ENCODE results near the gene CISD1.
A peak's percentile ranks its signal among the peaks of the same experiment; 100 is the strongest.
"Not testable (repeated sequence)": the region's sequence is repeated elsewhere in the genome, so short reads cannot be mapped to it uniquely, and the experiment has no call there.

Gene CISD1

DNA sequence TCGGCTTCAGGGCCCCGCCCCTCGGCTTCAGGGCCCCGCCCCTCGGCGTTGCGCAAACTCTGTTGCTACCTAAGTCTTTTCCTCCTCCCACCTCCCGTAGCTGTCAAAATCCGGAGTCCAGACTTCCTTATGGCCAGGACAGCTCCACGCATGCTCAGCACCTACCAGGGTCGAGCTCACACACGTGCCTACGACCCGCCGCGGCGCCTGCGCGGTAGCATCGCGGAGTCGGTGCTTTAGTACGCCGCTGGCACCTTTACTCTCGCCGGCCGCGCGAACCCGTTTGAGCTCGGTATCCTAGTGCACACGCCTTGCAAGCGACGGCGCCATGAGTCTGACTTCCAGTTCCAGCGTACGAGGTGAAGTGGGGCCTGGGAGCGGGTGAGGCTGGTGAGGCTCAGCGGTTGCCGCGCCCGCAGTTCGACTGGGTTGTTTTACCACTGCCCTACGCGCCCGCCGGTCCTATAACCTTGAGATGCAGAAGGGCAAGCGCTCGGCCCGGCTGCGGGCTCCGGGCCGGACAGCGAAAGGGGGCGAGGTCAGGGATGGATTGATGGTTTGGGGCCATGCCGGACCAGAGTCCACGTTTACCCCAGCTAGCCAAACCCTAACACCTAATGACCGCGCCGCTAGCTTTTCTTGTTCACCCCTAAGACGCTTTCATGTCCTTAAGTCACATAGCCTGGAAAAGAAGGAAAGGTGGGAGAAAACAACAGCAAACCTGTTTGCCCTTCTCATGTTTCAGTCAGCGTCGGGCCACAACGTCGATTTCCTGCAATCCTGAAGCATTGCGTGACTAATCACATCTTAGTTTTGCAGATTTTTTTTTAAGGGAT is at the start of gene CISD1:
TSS of gene CISD1 (plus strand) at position 217 of the 836 bp plus-strand sequence. CDS start at position 329, 112 bp downstream.
- peak; percentile 99 for DNase-seq

DNA sequence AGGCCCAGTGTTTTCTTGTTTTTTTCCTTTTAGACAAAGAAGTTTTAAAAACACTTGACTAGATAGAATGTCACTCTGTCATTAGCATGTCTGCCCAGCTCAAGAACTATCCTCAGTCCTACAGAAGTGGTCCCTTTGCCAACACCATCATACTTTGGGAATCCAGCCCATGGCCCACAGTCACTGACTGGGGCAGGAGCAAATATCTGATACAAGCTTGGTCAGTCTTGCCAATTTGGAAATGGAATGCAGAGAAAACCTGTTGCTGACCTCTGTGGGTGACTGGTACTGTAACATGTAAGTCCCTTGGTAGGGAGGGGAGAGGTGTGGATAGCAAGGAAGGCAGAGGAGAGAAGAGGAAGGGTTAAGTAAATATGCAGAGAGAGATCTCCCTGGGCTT is 49.1 kb upstream of the CISD1 start:
- DNase-seq = no peak

DNA sequence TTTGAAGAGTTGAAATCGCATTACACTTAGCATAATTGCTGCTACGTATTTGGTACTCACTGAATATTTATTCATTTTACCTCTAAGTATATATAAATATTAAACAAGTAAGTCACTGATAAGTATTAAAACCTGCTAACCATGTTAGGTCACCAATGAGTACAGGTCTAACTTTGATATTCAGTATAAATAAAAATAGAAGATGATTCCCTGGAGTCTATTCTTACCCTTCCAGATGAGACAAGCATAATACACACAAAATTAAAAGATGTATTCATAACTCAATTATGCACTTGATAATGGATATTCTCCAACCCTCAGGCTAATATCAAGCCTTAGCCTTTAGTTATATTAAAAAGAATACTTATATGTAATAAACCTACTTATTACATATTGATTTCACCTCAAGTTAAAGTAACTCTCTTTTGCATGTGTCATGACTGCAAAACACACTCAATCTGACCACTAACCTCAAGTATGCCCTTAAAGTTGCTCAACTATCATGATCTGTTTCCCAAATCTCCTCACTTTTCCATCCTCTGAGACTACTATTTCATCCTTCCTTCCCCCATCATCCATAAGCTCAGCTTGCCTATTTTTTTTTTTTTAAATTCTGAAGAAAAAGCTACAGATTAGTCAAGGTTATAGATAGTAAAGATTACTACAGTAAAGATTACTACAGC is 48.1 kb upstream of the CISD1 start:
- no peak for DNase-seq

DNA sequence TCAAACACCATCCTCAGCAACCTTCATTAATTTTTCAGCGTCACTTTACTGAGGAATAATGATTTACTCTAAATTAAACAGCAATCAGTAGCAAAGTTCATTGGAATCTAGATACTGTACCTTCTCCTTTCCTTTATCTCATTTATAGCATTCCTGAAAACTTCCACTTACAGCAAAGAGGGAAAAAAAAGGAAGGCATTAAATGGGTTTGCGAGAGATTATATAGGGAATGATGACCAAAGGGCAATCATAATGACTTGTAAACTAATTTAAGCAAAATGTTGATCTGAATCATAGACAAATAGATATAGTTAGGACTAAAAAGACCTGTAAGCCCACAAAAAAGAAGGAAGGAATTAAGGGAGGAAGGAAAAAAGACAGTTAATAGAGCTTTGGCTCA is 43.3 kb upstream of the CISD1 start:
- DNase-seq = no peak

DNA sequence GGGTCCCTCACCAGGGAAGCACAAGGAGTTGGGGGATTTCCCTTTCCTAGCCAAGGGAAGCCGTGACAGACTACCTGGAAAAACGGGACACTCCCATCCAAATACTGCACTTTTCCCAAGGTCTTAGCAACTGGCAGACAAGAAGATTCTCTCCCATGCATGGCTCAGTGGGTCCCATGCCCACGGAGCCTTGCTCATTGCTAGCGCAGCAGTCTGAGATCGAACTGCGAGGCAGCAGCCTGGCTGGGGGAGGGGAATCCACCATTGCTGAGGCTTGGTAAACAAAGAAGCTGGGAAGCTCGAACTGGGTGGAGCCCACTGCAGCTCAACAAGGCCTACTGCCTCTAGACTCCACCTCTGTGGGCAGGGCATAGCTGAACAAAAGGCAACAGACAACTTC is 39.1 kb upstream of the CISD1 start:
- not testable (repeated sequence) for DNase-seq

DNA sequence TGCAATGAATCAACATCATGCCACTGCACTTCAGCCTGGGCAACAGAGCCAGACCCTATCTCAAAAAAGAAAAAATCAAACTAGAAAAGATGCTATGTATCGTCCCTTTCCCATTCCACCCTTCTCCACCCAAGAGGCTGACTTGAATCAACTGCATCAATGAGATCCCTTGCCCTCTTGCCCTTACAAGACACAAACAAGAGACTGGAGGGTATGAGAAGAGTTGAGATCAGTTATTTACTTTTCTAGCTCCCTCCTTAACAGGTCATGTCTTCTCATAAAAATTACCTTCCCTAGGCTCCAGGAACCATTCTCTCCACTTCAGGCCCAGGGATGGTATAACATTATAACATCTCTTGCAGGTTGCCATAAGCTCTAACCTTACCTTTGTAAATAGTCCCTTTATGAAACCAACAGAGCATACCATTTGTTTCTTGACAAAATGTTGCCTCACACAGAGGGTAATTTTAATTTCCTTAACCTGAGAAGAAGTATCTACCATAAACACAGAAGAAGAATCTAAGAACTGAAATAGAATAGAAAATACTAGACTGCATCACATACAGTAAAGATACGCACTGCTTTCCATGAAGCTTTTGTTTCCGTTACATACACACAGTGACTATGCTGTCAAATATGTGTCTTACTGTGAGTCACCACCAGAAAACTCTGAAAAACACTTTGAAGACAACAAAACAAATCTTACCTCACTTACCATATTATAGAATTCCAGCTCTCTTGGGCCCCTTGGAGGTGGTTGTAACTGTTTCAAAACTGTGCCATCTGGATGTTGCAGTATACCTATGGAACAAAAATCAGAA is 31.7 kb upstream of the CISD1 start:
- DNase-seq = no peak

DNA sequence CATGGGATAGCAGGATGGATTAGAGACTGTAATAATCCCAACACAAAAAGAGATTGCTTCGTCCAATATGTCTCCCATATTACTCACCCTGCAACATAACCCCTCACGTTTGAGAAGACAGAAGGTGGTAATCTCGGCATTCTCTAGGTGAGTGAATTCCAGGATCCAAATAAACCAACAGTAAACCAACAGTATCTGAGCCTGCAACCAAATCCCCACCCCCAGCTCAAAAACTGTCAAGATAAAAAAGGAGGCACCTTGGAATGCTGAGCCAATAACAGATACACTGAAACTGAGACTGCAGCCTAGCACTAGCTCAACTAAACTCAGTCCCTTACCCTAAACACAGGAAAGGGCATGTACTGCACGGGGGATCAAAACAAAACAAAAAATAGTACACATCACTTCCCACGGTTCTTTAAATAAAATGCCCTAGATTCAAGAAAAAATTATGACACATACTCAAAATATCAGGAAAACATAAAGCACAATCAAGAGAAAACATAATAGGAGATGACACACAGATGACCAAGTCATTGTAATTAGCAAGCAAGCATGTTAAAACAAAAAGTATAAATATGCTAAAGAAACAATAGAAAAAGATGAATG is 29.3 kb upstream of the CISD1 start:
- DNase-seq = no peak

DNA sequence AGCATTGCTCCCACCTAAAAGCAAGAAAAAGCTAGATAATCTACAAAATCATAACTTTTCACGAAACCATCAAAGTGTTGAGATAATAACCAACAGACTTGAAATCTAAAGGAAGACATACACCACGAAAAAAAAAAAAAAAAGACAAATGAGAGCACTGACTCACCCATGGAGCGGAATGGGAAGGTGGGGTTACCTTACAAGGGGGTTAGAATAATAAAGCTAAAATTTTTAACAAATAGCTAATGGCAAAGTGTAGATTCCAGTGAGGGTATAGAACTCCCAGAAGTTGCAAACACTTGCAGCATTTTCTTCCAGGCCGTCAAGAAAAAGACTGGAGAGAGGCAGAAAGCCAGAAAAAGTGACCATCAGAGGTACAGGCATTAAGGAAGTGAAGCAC is 28.4 kb upstream of the CISD1 start:
- no peak for DNase-seq

DNA sequence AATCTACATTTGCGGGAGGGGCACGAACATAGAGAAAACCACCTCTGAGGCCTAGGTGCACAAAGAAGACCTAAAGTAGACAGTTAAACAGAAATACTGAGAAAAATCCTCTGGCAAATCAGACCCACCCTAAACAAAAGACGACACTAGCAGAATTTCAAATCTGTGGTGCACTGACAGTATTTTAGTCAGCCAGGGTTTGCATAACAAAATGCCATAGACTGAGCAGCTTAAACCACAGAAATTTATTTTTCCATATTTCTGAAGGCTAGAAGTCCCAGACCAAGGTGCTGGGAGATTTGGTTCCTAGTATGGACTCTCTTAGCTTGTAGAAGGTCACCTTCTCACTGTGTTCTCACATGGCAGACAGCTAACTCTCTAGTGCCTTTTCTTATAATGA is 27.6 kb upstream of the CISD1 start:
- DNase-seq = no peak

DNA sequence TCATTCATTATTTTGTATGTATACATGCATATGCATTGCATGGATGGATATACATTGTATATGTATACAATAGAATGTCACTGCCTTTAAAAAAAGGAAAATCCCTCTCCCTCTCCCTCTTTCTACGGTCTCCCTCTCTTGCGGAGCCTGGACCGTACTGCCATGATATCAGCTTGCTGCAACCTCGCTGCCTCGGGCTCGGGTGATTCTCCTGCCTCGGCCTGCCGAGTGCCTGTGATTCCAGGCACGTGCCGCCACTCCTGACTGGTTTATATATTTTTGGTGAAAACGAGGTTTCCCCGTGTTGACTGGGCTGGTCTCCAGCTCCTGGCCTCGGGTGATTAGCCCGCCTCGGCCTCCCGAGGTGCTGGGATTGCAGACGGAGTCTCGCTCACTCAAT is 25.7 kb upstream of the CISD1 start:
- DNase-seq = no peak

DNA sequence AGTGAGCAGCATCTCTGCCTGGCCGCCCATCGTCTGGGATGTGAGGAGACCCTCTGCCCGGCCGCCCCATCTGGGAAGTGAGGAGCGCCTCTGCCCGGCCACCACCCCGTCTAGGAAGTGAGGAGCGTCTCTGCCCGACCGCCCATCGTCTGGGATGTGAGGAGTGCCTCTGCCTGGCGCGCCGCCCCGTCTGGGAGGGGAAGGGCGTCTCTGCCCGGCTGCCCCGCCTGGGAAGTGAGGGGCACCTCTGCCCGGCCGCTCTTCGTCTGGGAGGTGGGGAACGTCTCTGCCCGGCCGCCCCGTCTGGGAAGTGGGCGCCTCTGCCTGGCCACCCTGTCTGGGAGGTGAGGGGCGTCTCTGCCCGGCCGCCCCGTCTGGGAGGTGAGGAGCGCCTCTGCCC is 25.2 kb upstream of the CISD1 start:
- not testable (repeated sequence) for DNase-seq

DNA sequence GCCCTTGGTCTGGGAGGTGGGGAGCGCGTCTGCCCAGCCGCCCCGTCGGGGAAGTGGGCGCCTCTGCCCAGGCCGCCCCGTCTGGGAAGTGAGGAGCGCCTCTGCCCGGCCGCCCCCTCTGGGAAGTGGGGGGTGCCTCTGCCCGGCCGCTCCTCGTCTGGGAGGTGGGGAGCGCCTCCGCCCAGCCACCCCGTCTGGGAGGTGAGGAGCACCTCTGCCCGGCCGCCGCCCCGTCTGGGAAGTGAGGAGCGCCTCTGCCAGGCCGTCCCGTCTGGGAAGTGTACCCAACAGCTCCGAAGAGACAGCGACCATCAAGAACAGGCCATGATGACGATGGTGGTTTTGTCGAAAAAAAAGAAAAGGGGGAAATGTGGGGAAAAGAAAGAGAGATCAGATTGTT is 24.7 kb upstream of the CISD1 start:
- DNase-seq = not testable (repeated sequence)

DNA sequence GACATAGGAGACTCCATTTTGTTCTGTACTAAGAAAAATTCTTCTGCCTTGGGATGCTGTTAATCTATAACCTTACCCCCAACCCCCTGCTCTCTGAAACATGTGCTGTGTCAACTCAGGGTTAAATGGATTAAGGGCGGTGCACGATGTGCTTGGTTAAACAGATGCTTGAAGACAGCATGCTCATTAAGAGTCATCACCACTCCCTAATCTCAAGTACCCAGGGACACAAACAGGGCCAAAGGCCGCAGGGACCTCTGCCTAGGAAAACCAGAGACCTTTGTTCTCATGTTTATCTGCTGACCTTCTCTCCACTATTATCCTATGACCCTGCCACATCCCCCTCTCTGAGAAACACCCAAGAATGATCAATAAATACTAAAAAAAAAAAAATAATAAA is 24.3 kb upstream of the CISD1 start:
- not testable (repeated sequence) for DNase-seq

DNA sequence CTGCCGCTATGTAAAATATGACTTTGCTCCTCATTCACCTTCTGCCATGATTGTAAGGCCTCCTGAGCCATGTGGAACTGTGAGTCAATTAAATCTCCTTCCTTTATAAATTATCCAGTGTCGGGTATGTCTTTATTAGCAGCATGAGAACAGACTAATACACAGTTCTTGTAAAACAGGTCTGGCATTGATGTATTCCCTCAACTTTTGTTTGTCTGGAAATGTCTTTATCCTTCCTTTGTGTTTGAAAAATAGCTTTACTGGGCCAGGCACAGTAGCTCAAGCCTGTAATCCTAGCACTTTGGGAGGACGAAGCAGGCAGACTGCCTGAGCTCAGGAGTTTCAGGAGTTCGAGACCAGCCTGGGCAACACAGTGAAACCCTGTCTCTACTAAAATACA is 15.8 kb upstream of the CISD1 start:
- DNase-seq = no peak

DNA sequence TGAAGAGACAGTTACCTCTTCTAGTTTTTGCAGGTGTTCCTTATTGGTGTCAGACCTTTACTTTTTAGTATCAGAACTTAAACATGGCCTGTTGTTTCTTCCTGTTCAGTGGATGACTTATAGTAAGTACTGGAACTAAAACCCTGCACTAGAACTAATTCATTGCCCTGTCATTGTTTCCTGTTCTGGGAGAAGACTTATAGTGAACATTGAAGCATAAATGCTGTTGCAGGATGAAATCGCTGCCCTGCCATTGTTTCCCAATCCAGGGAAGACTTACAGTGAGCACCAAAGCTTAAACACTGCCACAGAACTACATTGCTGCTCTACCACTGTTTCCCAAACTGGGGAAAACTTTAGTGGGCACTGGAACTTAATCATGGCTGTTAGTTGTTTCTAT is 14.3 kb upstream of the CISD1 start:
- no peak for DNase-seq

DNA sequence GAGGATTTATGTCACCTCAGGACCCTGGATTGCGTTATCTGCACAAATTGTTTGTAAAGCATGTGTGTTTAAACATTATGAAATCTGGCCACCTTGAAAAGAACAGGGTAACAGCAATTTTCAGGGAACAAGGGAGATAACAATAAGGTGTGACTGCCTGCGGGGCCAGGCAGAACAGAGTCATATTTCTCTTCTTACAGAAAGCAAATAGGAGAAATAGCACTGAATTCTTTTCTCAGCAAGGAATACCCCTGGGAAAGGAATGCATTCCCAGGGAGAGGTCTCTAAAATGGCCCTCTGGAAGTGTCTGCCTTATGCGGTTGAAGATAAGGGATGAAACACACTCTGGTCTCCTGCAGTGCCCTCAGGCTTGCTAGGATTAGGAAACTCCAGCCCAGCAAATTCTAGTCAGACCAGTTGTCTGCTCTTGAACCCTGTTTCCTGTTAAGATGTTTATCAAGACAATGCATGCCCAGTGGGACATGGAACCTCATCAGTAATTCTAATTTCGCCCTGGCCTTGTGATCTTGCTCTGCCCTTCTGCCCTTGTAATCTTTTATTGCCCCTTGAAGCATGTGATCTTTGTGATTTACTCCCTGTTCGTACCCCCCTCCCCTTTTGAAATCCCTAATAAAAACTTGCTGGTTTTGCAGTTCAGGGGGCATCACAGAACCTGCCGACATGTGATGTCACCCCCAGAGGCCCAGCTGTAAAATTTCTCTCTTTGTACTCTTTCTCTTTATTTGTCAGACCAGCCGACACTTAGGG is 12.8 kb upstream of the CISD1 start:
- DNase-seq = not testable (repeated sequence)

DNA sequence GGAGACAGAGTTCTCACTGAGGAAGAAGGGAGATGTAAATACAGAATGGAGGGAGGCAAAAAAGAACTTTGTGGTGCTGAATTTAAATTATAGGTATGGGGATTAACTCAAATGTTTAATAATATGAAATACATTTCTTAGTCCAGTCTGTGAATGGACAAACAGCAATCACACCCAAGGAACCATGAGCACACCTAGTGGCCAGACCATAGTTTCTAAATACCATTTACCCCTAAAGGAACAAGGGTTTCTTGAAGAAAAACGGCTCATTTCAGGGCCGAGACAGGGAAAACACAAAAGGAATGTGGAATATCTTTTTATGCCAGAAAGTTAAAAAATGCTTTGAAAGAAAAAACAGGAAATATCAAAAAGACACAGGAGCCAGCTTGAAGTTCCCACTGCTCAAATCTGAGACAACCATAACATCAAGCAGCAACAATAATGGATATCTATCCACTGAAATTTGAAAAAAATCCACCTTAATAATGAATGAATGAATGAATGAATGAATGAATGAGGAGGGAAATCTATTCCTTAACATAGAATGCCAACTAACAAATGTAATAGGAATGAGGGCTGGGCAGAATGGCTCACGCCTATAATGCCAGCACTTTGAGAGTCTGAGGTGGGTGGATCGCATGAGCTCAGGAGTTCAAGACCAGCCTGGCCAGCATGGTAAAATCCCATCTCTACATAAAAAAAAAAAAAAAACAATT is 9.8 kb upstream of the CISD1 start:
- DNase-seq = no peak

DNA sequence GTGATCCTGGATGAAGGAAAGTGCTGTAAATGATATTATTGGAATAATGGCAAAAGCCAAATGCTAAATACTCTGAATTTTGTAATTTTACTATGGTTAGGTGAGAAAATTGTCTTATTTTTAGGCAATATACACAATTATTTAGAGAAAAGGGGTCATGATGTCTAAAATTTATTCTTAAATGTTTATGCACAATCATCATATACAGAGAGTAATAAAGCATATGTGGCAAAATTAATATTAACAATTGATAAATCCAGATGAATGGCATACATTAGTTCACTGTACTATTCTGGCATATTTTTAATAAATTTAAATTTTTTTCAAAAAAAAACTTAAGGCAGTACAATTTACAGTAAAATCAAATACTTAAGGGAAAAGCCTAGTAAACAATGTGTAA is 8.6 kb upstream of the CISD1 start:
- no peak for DNase-seq

DNA sequence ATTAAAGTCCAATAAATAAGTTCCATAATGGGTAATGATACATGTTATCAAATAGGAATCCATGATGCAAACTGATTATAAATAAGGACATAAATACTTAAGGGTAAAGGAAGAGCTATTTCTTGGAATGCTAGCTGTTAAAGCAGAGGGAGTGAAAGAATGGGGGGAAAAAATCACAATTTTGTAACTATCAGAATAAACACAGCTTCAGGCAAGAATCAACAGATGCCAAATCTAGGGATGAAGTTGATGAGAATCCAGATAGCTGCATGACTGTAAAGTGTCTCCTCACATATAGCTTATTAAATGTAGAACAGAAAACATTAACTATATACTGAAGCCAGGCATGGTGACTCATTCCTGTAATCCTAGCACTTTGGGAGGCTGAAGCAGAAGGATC is 6.2 kb upstream of the CISD1 start:
- DNase-seq = no peak

DNA sequence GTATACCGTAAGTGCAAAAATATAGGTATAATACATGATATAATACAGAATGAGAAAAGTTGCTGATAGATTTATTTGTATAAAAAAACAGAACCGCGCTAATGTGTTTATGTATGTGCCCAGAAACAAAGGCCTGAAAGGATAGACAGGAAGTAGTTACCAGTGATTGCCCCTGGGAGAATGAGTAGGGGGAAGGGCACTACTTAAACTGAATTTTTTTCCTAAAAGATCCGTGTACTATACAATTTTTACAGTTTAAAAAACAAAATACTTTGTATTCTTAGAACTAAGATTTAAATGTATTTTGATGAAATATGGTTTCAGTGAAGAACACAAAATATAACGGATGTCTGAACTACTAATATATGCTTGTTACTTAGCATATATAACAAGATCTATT is 4.2 kb upstream of the CISD1 start:
- peak; percentile 18 for DNase-seq

DNA sequence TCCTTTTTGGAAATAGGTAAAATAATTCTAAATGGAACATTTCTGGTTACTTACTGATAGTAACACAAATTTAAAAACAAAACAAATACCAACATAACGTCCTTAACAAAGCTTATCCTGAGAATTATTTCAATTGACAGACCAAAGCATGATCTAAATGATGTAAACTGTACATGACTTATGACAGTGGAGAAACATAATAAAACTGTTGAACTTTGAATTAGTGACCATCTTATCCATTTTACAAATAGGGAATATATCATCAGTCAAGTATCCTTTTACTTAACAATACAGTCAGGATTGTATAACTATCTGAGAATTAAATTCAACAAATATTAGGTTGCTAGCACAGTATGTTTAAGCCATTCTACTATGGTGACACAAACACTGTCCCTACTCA is 3.7 kb upstream of the CISD1 start:
- no peak for DNase-seq

Measured in hematopoietic multipotent progenitor cell treated with erythropoietin and hydrocortisone succinate and interleukin-3 and kit ligand, for 8 days (in vitro differentiated cells).